ENCODE results near the gene SLC35G4.

DNA sequence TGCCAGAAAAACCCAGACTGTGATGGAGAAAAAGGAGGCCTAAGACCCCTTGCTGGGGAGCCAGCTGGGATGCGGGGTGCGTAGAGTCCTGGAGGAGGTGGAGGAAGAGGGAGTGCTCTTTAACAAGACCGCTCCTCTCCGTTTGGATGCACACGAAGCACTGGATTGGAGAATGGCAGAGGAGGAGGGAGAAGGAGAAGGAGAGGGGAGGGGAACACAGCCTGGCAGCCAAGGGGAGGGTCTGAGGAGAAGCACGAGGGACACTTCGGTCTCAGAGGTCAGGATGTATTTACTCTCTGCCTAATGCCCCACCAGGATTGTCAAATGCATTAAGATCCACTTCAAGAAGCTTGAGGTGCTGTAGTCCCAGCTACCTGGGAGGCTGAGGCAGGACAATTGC, 42.0 kb upstream of the SLC35G4 start:
- TF ChIP-seq POLR2A (IDR thresholded peaks at IDR 0.05; ENCODE audit: low read length) (no peak), GATA1 (IDR thresholded peaks at IDR 0.05; ENCODE audit: low read depth, low read length) (no peak)
